ENCODE results near the gene RRBP1.
A peak's percentile ranks its signal among the peaks of the same experiment; 100 is the strongest.

RRBP1 gene

DNA sequence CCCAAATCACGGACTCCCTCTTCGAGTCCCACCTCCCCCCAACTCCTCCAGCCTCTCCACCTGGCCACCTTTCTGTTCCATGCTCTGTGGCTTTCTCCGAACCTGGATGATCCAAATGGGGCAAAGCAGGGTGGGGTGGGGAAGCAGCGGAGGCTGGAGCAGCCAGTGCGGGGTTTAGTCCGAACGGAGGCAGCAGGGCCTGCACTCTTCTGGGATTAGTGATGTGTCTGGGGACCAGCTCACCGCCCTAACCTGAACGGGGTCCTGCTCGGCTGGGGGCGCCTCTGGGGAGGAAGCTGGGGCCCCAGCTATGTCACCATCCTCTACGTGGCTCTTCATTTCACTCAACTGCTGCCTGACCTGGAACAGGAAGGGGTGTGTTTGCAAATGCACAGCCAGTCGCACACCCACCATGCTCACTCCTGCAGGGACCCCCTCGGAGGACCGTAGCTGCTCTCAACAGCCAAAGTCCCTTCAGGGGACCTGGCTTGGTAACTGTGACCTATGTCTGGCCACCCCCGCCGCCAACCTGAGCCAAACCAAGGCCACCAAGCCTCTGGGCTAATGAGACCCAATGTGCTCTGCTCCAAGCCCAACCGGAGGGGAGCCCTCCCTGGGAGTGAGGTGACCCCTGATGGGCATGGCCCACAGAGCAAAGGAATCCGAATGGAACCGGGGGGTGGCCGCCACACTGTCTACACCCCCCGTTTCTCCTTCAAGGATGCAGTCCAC, 65.4 kb downstream of the RRBP1 start:
- H3K4me3 ChIP-seq (ENCODE audit: control insufficient read depth, low read depth, low read length): no peak overlapping the region
- no peak for DNase-seq (ENCODE audit: low read depth)
- TF ChIP-seq, protein P1, sequence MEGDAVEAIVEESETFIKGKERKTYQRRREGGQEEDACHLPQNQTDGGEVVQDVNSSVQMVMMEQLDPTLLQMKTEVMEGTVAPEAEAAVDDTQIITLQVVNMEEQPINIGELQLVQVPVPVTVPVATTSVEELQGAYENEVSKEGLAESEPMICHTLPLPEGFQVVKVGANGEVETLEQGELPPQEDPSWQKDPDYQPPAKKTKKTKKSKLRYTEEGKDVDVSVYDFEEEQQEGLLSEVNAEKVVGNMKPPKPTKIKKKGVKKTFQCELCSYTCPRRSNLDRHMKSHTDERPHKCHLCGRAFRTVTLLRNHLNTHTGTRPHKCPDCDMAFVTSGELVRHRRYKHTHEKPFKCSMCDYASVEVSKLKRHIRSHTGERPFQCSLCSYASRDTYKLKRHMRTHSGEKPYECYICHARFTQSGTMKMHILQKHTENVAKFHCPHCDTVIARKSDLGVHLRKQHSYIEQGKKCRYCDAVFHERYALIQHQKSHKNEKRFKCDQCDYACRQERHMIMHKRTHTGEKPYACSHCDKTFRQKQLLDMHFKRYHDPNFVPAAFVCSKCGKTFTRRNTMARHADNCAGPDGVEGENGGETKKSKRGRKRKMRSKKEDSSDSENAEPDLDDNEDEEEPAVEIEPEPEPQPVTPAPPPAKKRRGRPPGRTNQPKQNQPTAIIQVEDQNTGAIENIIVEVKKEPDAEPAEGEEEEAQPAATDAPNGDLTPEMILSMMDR (conservative IDR thresholded peaks at IDR 0.05; ENCODE audit: control insufficient read depth, insufficient read depth, low read depth, low read length): no peak

DNA sequence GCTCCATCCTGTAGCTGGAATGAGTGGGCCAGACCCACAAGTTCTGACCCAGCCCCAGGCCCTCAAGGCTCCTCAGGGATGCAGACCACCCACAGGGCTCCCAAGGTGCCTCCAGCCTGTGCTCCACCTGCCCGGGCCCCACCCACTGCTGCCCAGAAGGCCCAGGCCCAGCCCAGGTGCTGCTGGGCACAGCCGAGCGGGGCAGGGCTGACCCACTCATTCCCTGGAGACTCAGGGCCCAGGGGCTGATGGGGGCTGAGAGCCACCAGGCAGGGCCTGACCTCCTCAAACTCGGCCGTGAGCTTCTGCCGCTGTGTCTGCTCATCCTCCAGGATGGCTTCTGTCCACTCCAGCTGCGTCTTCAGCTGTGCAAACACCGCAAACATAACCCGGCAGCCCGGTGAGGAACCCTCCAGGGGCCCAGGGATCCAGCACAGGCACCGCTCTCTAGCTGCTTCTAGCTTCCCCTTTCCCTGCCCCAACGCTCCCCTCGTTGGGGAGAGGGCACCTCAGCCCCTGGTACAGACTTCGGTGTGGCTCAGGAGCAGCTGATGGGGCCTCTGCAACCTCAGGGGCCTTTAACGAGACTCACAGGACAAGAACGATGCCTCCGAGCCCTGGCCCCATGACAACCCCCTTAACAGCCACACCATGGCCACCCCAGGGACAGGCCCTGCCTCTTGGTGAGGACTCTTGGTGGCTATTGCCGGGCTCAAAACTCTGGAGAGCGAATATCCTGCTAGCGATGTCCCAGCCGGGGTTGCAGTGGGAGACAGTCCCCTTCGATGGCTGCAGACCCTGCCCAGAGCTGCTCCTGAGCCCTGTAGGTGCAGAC, 66.2 kb downstream of the RRBP1 start:
- TF ChIP-seq, protein P1 (conservative IDR thresholded peaks at IDR 0.05; ENCODE audit: control insufficient read depth, insufficient read depth, low read depth, low read length): no peak
- no peak for DNase-seq (ENCODE audit: low read depth)
- H3K4me3 ChIP-seq (ENCODE audit: control insufficient read depth, low read depth, low read length): no peak overlapping the region

DNA sequence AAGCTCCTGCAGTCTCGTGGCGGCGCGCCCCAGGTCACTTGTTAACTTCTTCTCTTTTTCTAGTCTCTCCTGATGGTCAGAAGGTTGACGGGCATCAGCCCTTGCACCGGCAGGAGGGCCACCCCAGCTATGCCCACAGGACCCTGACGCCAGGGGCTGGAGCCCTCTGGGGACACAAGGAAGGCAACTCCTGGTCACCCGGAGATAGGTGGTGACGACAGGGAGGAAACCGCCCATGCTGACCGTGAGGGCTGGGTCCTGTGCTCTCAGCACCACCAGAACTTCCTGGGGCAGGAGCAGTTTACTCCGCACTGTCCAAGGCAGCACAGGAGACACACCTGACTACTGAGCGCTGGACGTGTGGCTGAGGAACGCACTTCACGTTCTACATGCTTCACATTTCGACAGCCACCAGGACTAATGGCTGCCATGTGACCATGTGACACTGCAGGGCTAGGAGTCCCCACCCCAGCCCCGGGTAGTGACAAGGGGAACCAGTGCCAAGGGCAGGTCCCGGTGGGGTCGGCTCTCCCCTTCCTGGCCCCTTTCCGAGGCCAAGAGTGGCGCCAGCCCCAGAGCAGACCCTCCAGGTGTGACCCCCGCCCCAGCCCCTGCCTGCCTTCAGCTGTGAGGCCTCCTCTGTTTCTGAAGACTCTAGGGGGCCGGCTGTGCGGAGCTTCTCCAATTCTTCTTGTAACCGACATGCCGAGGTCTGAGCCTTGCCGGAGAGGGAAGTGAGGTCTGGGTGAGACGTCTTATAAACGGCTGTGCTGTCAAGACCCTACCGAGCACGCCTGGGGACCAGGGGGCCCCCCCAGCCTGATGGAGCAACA, 67.0 kb downstream of the RRBP1 start:
- no peak overlapping the region for H3K4me3 ChIP-seq (ENCODE audit: control insufficient read depth, low read depth, low read length)
- TF ChIP-seq, protein P1 (conservative IDR thresholded peaks at IDR 0.05; ENCODE audit: control insufficient read depth, insufficient read depth, low read depth, low read length): no peak
- DNase-seq (ENCODE audit: low read depth): no peak

DNA sequence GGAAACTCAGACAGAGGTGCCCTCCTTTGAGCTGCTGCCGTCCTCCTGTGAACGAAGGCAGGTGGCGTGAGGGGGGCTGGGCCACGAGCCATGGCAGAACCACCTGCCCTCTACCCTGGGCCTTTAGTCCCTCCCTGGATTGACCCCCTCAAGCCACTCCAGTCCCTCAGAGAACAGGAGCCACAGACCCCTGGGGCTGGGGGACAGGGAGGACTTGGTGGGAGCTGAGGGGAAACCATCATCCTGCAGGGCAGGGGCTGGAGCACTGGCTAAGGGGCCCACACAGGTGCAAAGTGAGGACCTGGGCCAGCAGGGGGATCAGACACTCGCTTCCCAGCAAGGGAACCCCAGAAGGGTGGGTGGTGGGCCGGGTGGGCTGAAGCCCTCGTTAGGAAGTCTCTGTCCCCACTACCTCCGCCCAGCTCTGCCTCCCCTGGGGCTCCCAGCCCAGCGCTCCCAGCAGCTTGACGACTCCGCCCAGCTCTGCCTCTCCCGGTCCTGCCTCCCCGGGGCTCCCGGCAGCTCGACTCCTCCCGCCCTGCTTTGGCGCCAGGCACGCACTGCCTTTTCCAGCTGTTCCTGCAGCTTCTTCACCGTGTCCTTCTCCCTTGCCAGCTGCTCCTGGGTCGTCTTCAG, 67.7 kb downstream of the RRBP1 start:
- DNase-seq (ENCODE audit: low read depth): peak; percentile 56

DNA sequence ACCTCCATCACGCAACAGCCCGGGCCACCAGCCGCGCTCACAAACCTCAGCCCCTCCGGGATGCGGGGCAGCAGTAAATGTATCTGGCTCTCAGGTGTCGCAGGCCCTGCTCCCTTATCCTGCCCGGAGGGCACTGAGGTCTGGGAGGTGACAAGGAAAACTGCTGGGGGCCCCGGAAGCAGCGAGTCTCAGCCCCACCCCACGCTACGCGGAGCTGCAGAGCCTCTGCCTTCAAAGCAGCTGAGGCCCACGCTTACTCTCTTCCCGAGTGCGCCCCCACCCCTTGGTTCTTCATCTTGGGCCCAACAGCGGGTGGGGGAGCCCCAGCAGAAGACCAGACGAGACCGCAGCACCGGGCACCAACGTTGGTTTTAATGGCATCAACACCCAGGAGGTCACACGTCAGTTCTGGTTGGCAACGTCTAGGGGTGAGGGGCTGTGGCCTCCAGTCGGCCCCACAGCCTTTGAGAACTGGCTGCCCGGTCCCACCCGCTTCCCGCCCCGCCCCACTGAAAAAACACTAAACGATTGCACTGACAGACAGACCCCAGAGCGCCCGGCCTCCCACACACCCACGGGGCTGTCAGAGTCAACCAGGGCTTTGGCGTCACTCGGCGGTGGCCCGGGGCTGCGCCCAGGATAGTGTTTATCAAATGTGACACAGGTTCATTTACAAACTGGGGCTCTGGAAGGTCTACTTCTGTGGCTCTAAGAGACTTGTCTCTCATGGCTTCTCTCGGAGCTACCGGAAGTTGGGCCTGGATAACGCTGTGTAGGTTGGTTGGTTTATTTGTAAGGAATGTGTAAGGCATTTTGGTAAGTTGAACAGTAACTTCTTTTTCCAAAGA, 68.5 kb downstream of the RRBP1 start:
- no peak for DNase-seq (ENCODE audit: low read depth)
- no peak overlapping the region for H3K4me3 ChIP-seq (ENCODE audit: control insufficient read depth, low read depth, low read length)
- TF ChIP-seq, protein P1 (conservative IDR thresholded peaks at IDR 0.05; ENCODE audit: control insufficient read depth, insufficient read depth, low read depth, low read length): no peak

More for the DNA sequence above, 67.7 kb downstream of the RRBP1 start:
- TF ChIP-seq, protein P1 (conservative IDR thresholded peaks at IDR 0.05; ENCODE audit: control insufficient read depth, insufficient read depth, low read depth, low read length): no peak
- no peak overlapping the region for H3K4me3 ChIP-seq (ENCODE audit: control insufficient read depth, low read depth, low read length)

Data from fibroblast of mammary gland (primary cell).